ENCODE results near the gene USP17L29.
"Not testable (repeated sequence)": the region's sequence is repeated elsewhere in the genome, so short reads cannot be mapped to it uniquely, and the experiment has no call there.

Gene USP17L29

GRCh38 chr4:9353338-9353737 is at the start of gene USP17L29:
Gene USP17L29, plus strand, starts transcription at chr4:9353638. Its CDS starts 0 bp downstream, at chr4:9353638.
- in situ Hi-C loops (cut with HindIII; ENCODE audit: low sequenced_read_pairs) = not testable (repeated sequence)

- in situ Hi-C loops (cut with HindIII; ENCODE audit: low sequenced_read_pairs) = not testable (repeated sequence)
Observed at GRCh38 chr4:9324191-9324590, 29.2 kb upstream of the USP17L29 start.

GRCh38 chr4:9324865-9325264 is 28.6 kb upstream of the USP17L29 start, which contains the start of gene USP17L24:
Gene USP17L24, plus strand, starts transcription at chr4:9325165. Its CDS starts 0 bp downstream, at chr4:9325165.
- in situ Hi-C loops (cut with HindIII; ENCODE audit: low sequenced_read_pairs) = not testable (repeated sequence)

- in situ Hi-C loops (cut with HindIII; ENCODE audit: low sequenced_read_pairs) = not testable (repeated sequence)
Observed at GRCh38 chr4:9329611-9330010, 23.8 kb upstream of the USP17L29 start, which contains the start of gene USP17L25. Gene USP17L25, plus strand, starts transcription at chr4:9329911. Its CDS starts 0 bp downstream, at chr4:9329911.

GRCh38 chr4:9334358-9334757 is 19.1 kb upstream of the USP17L29 start, which contains the start of gene USP17L26:
Gene USP17L26, plus strand, starts transcription at chr4:9334658. Its CDS starts 0 bp downstream, at chr4:9334658.
- in situ Hi-C loops (cut with HindIII; ENCODE audit: low sequenced_read_pairs) = not testable (repeated sequence)

- in situ Hi-C loops (cut with HindIII; ENCODE audit: low sequenced_read_pairs) = not testable (repeated sequence)
Observed at GRCh38 chr4:9339103-9339502, 14.3 kb upstream of the USP17L29 start, which contains the start of gene USP17L5. Gene USP17L5, plus strand, starts transcription at chr4:9339403. Its CDS starts 0 bp downstream, at chr4:9339403.

GRCh38 chr4:9343848-9344247 is 9.6 kb upstream of the USP17L29 start, which contains the start of gene USP17L27:
Gene USP17L27, plus strand, starts transcription at chr4:9344148. Its CDS starts 0 bp downstream, at chr4:9344148.
- in situ Hi-C loops (cut with HindIII; ENCODE audit: low sequenced_read_pairs) = not testable (repeated sequence)

GRCh38 chr4:9348593-9348992 is 4.8 kb upstream of the USP17L29 start, which contains the start of gene USP17L28:
Gene USP17L28, plus strand, starts transcription at chr4:9348893. Its CDS starts 0 bp downstream, at chr4:9348893.
- in situ Hi-C loops (cut with HindIII; ENCODE audit: low sequenced_read_pairs) = not testable (repeated sequence)

- in situ Hi-C loops (cut with HindIII; ENCODE audit: low sequenced_read_pairs) = not testable (repeated sequence)
Observed at GRCh38 chr4:9350866-9351265, 2.6 kb upstream of the USP17L29 start.

- in situ Hi-C loops (cut with HindIII; ENCODE audit: low sequenced_read_pairs) = not testable (repeated sequence)
Observed at GRCh38 chr4:9362829-9363228, 9.4 kb downstream of the USP17L29 start, which contains the start of gene USP17L30. Gene USP17L30, plus strand, starts transcription at chr4:9363129. Its CDS starts 0 bp downstream, at chr4:9363129.

- in situ Hi-C loops (cut with HindIII; ENCODE audit: low sequenced_read_pairs) = not testable (repeated sequence)
Observed at GRCh38 chr4:9379881-9380280, 26.4 kb downstream of the USP17L29 start.

- in situ Hi-C loops (cut with HindIII; ENCODE audit: low sequenced_read_pairs) = not testable (repeated sequence)
Observed at GRCh38 chr4:9381012-9381534, 27.6 kb downstream of the USP17L29 start.

- in situ Hi-C loops (cut with HindIII; ENCODE audit: low sequenced_read_pairs) = no loop called here
Observed at GRCh38 chr4:9384126-9384525, 30.7 kb downstream of the USP17L29 start.

GRCh38 chr4:9389001-9389400 is 35.6 kb downstream of the USP17L29 start:
- in situ Hi-C loops (cut with HindIII; ENCODE audit: low sequenced_read_pairs) = not testable (repeated sequence)
